HepG2 (cell line): ENCODE measurements around the gene WDR31. TPM values are rescaled to one million over a fixed set of nuclear protein-coding genes. Genes with fewer than 3 reads are reported as not detected.
A peak's percentile ranks its signal among the peaks of the same experiment; 100 is the strongest.

Experiments
- ARID4A ChIP-seq: sonication (generic); formaldehyde crosslinking; IDR thresholded peaks from 2 replicates; pipeline ENCODE4 v1.5.0; 2020; ENCODE audit warnings: mild to moderate bottlenecking, missing genetic modification reagents, borderline replicate concordance
- HCFC1 ChIP-seq: fragments of 150-350 bp; IDR thresholded peaks from 2 replicates; pipeline ENCODE4 v1.6.1; 2014; ENCODE audit warnings: low read depth, low read length
- KLF16 ChIP-seq, 2 experiments: sonication (generic) in 1 of 2; formaldehyde crosslinking in 1 of 2; IDR thresholded peaks; 2 replicates each; pipeline versions ENCODE4 v1.6.1 to v1.8.0; 2016 to 2023; ENCODE audit warnings: missing genetic modification reagents in 2 of 2, missing compliant biosample characterization in 1 of 2
- NFKBIZ ChIP-seq: IDR thresholded peaks from 2 replicates; pipeline ENCODE4 v1.6.1; 2018; ENCODE audit warnings: missing genetic modification reagents, missing compliant biosample characterization
- PRDM4 ChIP-seq: sonication (generic); formaldehyde crosslinking; IDR thresholded peaks from 2 replicates; pipeline ENCODE4 v1.9.0; 2021; ENCODE audit warnings: missing genetic modification reagents, borderline replicate concordance
- TFAP4 ChIP-seq: sonication (generic); IDR thresholded peaks from 2 replicates; pipeline ENCODE4 v1.6.1; 2016; ENCODE audit warnings: low read depth, borderline replicate concordance
- TP53 ChIP-seq: sonication (generic); formaldehyde crosslinking; conservative IDR thresholded peaks from 2 replicates; pipeline ENCODE4 v1.4.0; 2020; ENCODE audit warnings: missing genetic modification reagents
- YY1 ChIP-seq: IDR thresholded peaks from 2 replicates; pipeline ENCODE4 v1.6.1; 2011; ENCODE audit warnings: low read length, low read depth, moderate library complexity, mild to moderate bottlenecking; ENCODE audit not compliant: insufficient read depth, insufficient replicate concordance
- ZHX2 ChIP-seq, 2 experiments: sonication (generic) in 1 of 2; formaldehyde crosslinking in 1 of 2; IDR thresholded peaks; 2 replicates each; pipeline versions ENCODE4 v1.6.1 to v1.9.0; 2014 to 2022; ENCODE audit warnings: antibody characterized with exemption in 1 of 2, borderline replicate concordance in 1 of 2, inconsistent platforms in 1 of 2, low read depth in 1 of 2, missing genetic modification reagents in 1 of 2
- ZNF510 ChIP-seq: sonication (generic); formaldehyde crosslinking; IDR thresholded peaks from 2 replicates; pipeline ENCODE4 v1.4.0; 2020; ENCODE audit warnings: low read depth, mild to moderate bottlenecking, missing genetic modification reagents
- ZNF724P ChIP-seq: sonication (generic); formaldehyde crosslinking; IDR thresholded peaks from 2 replicates; pipeline ENCODE4 v1.8.0; 2022; ENCODE audit warnings: missing genetic modification reagents, borderline replicate concordance
- polyA plus RNA-seq, 8 experiments: library from polyadenylated mRNA; depleted of rRNA in 3 of 8; stranded (reverse) in 7 of 8; unstranded in 1 of 8; fragments of >200 nt; fragmentation: Illumina TruSeq in 4 of 8; extraction: Trizol in 4 of 8; gene quantifications; 2 replicates each; pipeline versions ENCODE4 v1.2.1 to v1.2.3, GENCODE V29; 2011 to 2016; ENCODE audit warnings: low read depth in 4 of 8, missing spikeins in 1 of 8, mixed read lengths in 1 of 8; ENCODE audit not compliant: insufficient read depth in 1 of 8
- total RNA-seq, 5 experiments: library from RNA; depleted of rRNA; stranded (reverse); fragments of >200 nt; fragmentation: Illumina TruSeq; extraction: Trizol; gene quantifications; 2 replicates each; pipeline ENCODE4 v1.2.3, GENCODE V29; 2016; ENCODE audit warnings: low read depth in 1 of 5

Gene WDR31
- total and polyA plus RNA-seq, 2 of the 13 experiments (the other 11 are each of a cell fraction or from before 2014, with no cell fraction given): 0.33 to 1.7 TPM

- TF ChIP-seq NFKBIZ (no peak; the same call in 1 of the 2 replicates), ZHX2 (IDR thresholded peaks at IDR 0.05; ENCODE audit: low read depth) (peak; percentile 92), ZHX2 (CRISPR knock-in tag; IDR thresholded peaks at IDR 0.05; ENCODE audit: borderline replicate concordance) (no peak), PRDM4 (no peak), TFAP4 (peak; percentile 62; the same call in 1 of the 2 replicates), ARID4A (CRISPR knock-in tag) (peak; percentile 96), TP53 (CRISPR knock-in tag) (no peak), YY1 (peak; percentile 86), ZNF724P (CRISPR knock-in tag) (no peak), HCFC1 (peak; percentile 87), KLF16 (CRISPR knock-in tag; IDR thresholded peaks at IDR 0.05) (peak in 1 of 2 experiments; percentile 83; a peak in 2 of 4 replicates), ZNF510 (CRISPR knock-in tag) (peak; percentile 85)
Measured at GRCh38 chr9:113275157-113276131, 64.6 kb downstream of the WDR31 start, which contains the start of the genes CDC26 and PRPF4 (continued).
